Endothelial cell (in vitro differentiated cells): ENCODE measurements around the gene CCM2. TPM values are rescaled to one million over a fixed set of nuclear protein-coding genes. Genes with fewer than 3 reads are reported as not detected.

Source experiments
- DNase-seq: peaks from one replicate; pipeline ENCODE4 v3.0.0; 2021; ENCODE audit warnings: low spot score
- H3K27ac Mint-ChIP-seq: one replicate; pipeline ENCODE4 v1.8.0; 2021; ENCODE audit warnings: mixed read lengths, inconsistent platforms; ENCODE audit not compliant: unreplicated experiment
- H3K27me3 Mint-ChIP-seq: one replicate; pipeline ENCODE4 v1.8.0; 2021; ENCODE audit warnings: mild to moderate bottlenecking, moderate library complexity, mixed read lengths, inconsistent platforms; ENCODE audit not compliant: unreplicated experiment
- H3K36me3 Mint-ChIP-seq: one replicate; pipeline ENCODE4 v1.8.0; 2021; ENCODE audit warnings: mild to moderate bottlenecking, low read depth, mixed read lengths, inconsistent platforms; ENCODE audit not compliant: unreplicated experiment
- H3K4me1 Mint-ChIP-seq: one replicate; pipeline ENCODE4 v1.8.0; 2021; ENCODE audit warnings: mild to moderate bottlenecking, mixed read lengths, inconsistent platforms; ENCODE audit not compliant: unreplicated experiment
- H3K4me3 Mint-ChIP-seq: one replicate; pipeline ENCODE4 v1.8.0; 2021; ENCODE audit warnings: mild to moderate bottlenecking, mixed read lengths, inconsistent platforms; ENCODE audit not compliant: unreplicated experiment
- H3K9me3 Mint-ChIP-seq: one replicate; pipeline ENCODE4 v1.8.0; 2021; ENCODE audit warnings: mixed read lengths, inconsistent platforms; ENCODE audit not compliant: unreplicated experiment
- CTCF ChIP-seq: fragments of 200-600 bp; sonication (generic); IDR thresholded peaks from one replicate; pipeline ENCODE4 v1.5.0; 2021; ENCODE audit warnings: antibody characterized with exemption; ENCODE audit not compliant: unreplicated experiment
- total RNA-seq: library from RNA; stranded (reverse); fragmentation: NEBNext Ultra II Directional; extraction: Animal tissue kit (Norgen Biotek cat#: 25700); gene quantifications from one replicate; pipeline ENCODE4 v1.2.1, GENCODE V29; 2021; ENCODE audit not compliant: unreplicated experiment

The CCM2 gene
- total RNA-seq, 1 donor from 2014 or later, result 59.8 TPM

GRCh38 chr7:44958645-44959344 lies 41.2 kb upstream of the CCM2 start:
- Mint-ChIP-seq H3K4me3 (no peak overlapping the region), H3K4me1 (no peaks in the 10 kb centered on the region), H3K9me3 (no peaks in the 10 kb centered on the region), H3K27ac (no peak overlapping the region), H3K27me3 (peaks cover 5% of the 10 kb centered on the region), H3K36me3 (no peaks in the 10 kb centered on the region)
- DNase-seq, result no peak
- no peak for TF ChIP-seq CTCF

- no peak for DNase-seq
- H3K4me1 Mint-ChIP-seq, result no peaks in the 10 kb centered on the region
- H3K4me3 Mint-ChIP-seq, result no peak overlapping the region
- no peak overlapping the region for H3K27ac Mint-ChIP-seq
- H3K9me3 Mint-ChIP-seq, result no peaks in the 10 kb centered on the region
- no peaks in the 10 kb centered on the region for H3K36me3 Mint-ChIP-seq
- peaks cover 5% of the 10 kb centered on the region for H3K27me3 Mint-ChIP-seq
- no peak for TF ChIP-seq CTCF
Measured at GRCh38 chr7:44959433-44959951, 40.5 kb upstream of the CCM2 start.

- Mint-ChIP-seq H3K27ac (no peak overlapping the region), H3K27me3 (peaks cover 4% of the 10 kb centered on the region), H3K4me3 (no peak overlapping the region), H3K4me1 (no peaks in the 10 kb centered on the region), H3K36me3 (no peaks in the 10 kb centered on the region), H3K9me3 (no peaks in the 10 kb centered on the region)
- DNase-seq, result no peak
- TF ChIP-seq CTCF, result no peak
Measured at GRCh38 chr7:44960011-44960580, 39.9 kb upstream of the CCM2 start.

- TF ChIP-seq CTCF, result no peak
- H3K9me3 Mint-ChIP-seq, result no peaks in the 10 kb centered on the region
- no peak for DNase-seq
- no peaks in the 10 kb centered on the region for H3K4me1 Mint-ChIP-seq
- H3K36me3 Mint-ChIP-seq, result no peaks in the 10 kb centered on the region
- peaks cover 10% of the 10 kb centered on the region for H3K27me3 Mint-ChIP-seq
- no peak overlapping the region for H3K27ac Mint-ChIP-seq
- H3K4me3 Mint-ChIP-seq, result no peak overlapping the region
Measured at GRCh38 chr7:44961844-44962482, 38.0 kb upstream of the CCM2 start.
